LNCAP (cell line): ENCODE results near the gene GPATCH2L.

Experiments
- CTCF ChIP-seq: fragments of 450-650 bp; IDR thresholded peaks from 2 replicates; pipeline ENCODE4 v1.5.1; 2017; ENCODE audit warnings: mild to moderate bottlenecking

The GPATCH2L gene

GRCh38 chr14:76235628-76236027, 83.9 kb downstream of the GPATCH2L start:
- no peak for TF ChIP-seq CTCF

DNA sequence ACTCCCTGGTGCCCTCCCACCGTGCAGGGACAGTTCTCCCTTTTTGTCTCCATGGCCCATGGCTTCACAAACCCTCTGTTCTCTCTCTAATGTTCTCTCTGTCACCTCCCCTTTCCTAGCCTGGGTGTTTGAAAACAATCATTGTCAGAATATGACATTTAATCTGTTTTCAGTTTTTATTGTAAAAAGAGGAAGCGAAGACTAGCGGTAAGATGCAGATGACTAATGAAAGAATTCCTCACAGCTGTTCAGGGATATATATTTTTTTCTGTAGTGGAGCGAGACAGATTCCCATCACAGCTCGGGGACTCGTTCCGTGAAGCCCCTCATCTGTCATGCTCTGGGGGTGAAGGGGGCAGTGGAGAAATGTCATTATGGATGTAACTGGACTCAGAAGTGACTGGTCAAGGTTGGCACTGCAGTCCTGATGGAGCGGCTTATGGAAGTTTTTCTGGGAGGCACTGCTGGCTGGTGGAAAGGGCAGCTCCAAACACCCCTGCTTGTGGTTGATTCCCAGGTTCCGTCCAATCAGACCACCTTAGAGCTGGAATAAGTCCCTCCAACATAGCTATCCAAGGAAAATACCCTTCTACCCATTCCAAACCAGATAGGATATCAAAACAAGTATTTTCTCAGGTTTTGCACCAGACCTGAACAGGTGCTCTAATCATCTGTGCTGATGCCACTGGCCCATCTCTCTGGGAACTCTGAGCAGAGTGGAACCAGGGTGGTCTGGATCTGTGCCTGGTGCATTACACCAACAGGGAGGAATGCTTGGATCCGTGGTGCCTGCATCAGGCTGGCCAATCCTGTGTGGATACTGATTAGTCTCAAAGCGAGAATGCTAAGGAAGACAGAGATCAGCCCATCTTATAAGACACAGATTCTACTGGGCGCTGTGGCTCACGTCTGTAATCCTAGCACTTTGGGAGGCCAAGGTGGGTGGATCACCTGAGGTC, 84.7 kb downstream of the GPATCH2L start:
- no peak for TF ChIP-seq CTCF

GRCh38 chr14:76237349-76237990, 85.7 kb downstream of the GPATCH2L start:
- TF ChIP-seq CTCF = no peak

- no peak for TF ChIP-seq CTCF
These were observed 93.4 kb downstream of the GPATCH2L start for GRCh38 chr14:76245097-76245496.

DNA sequence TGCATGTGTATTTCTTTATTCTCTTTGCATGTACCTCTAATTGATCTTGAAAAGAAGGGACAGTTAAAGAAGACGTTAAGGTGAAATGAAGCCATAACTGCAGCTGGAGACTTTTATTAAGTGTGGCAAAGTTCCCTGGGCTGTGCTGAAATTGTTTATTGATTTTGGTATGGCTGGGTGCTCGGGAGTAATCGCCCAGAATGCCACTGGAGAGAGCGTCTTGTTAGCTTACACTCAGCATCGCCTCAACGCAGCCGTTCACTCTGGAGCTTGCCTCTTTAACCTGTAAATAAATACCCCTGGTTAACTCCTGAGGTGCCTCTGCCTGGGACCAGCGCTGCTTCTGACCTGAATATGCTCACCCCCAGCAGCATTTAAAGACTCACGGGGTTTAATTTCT, 98.6 kb downstream of the GPATCH2L start:
- no peak for TF ChIP-seq CTCF

- TF ChIP-seq CTCF = no peak
These were observed 100.7 kb downstream of the GPATCH2L start for GRCh38 chr14:76252471-76252870.

GRCh38 chr14:76253111-76253510, 101.4 kb downstream of the GPATCH2L start:
- no peak for TF ChIP-seq CTCF
